ENCODE data around the gene RNU5B-1.

- TF ChIP-seq CTCF (IDR thresholded peaks at IDR 0.05) (no peak), POLR2A (IDR thresholded peaks at IDR 0.05) (no peak)
These were observed 7.3 kb downstream of the RNU5B-1 start for GRCh38 chr15:65311760-65312159.
